CD4-positive, alpha-beta T cell treated with Interleukin-15 for 1 hour (primary cell): Measurements from ENCODE around the gene HS6ST2.

Experiments
- DNase-seq: peaks from one replicate; pipeline ENCODE4 v3.0.0-alpha.2; 2020

The HS6ST2 gene

GRCh38 chrX:132843363-132843762 lies 115.1 kb downstream of the HS6ST2 start:
- no peak for DNase-seq

DNA sequence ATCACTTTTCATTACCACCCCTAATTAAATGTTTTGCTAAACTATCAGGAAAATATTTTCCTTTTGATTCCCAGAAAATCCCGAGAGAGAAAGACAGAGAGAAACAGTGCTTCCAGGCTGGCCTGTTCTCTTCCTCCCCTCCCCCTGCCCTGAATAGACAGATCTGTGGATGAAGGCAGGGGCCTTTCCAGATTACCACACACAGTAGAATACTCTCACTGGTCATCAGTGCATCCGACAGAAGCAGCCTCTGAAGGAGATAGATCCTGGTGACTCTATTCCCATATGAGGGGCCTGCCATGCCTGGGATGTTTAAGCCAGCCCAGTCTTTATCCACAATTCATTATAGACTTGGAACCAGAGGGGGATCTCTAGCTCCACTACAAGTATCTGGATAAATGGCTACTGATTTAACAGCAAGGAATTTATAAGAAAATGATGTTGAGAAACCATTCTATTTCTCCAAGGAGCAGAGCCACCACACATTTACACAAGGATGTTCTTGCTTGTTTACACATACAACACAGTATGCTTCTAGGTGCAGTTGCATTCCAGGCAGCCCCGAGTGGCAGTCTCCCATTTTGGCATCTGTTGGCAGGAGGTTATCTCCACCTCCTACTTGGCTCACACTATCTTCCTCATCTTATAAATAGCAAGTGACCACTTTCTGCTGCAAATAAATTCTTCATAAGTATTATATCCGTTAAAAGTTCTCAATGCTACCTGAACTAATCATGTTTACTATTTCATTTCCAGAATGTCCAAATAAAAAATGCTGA lies 115.8 kb downstream of the HS6ST2 start:
- DNase-seq: no peak

GRCh38 chrX:132837967-132838366 lies 120.5 kb downstream of the HS6ST2 start:
- DNase-seq: no peak

DNA sequence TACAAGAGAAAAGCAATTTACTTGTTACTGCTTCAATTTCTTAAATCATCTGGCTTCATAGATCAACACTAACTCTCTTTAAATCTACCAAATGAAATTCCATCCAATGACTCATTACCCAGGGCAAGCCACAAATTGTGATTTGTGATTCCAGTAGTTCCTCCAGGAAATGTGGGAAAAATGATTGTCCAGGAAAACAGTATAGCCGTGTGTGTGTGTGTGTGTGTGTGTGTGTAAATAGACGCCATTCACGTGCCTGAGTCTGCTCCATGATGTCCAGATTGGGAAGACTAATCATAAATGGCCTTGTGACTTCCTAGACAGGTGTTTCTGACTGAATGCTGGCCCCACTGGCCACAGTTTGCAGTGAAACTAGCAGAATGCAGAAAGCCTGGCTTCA lies 121.3 kb downstream of the HS6ST2 start:
- DNase-seq: no peak

GRCh38 chrX:132836471-132836870 lies 122.0 kb downstream of the HS6ST2 start:
- DNase-seq: no peak

- DNase-seq: no peak
Measured at GRCh38 chrX:132834741-132835140, 123.7 kb downstream of the HS6ST2 start.

- DNase-seq: no peak
Measured at GRCh38 chrX:132834109-132834508, 124.3 kb downstream of the HS6ST2 start.

GRCh38 chrX:132833373-132833772 lies 125.1 kb downstream of the HS6ST2 start:
- DNase-seq: no peak

- no peak for DNase-seq
Measured at GRCh38 chrX:132831336-132831973, 127.0 kb downstream of the HS6ST2 start.

DNA sequence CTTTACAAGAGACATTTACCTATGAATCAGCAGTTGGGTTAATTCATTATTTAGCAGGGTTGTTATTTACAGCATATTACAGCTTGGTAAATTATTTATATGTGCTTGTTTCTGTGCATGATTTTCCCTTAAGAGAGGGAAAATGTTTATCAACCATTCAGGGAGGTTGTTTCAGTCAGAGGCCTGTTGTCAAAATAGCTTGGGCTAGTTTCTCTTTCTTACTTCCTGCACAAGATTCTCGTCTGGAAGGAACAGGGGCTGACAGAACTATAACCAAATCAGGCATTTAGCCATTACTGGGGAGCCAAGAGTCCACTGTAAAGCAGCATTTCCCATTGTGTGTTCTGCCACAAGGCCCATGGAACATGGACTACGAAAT lies 135.8 kb downstream of the HS6ST2 start:
- DNase-seq: no peak

DNA sequence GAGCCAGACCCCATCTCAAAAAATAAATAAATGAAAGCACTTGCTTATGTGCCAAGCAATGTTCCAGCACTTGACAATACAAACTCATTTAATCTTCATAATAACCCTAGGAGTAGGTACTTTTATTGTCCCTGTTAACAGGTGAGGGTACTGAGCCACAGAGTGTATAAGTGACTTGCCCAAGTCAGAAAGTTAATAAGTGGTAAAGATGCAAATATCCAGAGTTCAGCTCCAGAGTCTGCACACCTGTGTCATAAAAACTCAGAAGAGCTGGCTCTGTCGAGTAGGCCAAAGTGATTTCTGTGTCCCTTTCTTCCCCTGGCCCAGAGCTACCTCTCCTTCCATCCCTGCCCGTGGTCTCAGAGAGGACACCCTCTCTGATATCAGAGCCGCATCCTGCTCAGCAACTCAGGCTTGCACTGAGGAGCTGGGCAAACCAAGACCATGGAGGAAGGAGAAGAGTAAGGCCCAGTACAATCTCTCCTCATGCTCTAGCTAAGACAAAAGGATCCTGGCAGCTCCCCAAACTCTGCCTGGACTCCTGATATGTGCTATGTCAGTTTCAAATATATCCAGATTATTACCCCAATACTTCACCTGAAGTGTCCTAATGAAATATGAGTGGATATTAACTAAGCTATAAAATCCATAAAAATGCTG lies 136.3 kb downstream of the HS6ST2 start:
- DNase-seq: no peak

GRCh38 chrX:132820675-132821074 lies 137.8 kb downstream of the HS6ST2 start:
- DNase-seq: no peak

DNA sequence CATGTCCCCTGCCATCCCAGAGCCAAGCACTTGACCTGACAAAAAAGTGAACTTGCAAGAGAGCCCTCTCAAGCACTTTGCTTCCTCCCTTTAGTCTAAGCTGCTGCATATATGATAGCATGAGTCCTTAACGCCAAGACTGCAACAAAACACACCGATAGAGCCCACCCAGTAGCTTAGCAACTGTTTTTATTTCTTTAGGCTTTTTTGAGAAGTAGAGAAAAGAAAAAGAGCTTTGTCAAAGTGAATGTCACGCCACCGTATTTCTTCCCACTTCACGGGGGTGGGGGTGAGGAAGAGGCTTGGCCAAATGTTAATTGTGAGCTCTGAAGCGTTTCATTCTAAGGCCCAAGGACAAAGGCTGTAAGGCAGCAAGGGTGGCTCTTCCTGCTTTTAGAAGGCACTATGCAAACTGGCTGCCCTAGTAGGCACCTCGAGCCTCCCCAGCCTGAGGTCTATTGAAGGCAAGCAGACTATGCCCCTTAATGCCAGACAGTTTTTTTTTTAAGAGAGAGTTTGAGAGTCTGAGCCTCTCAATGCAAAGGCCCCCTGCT lies 138.6 kb downstream of the HS6ST2 start:
- no peak for DNase-seq

- DNase-seq: no peak
Measured at GRCh38 chrX:132818638-132819037, 139.8 kb downstream of the HS6ST2 start.

DNA sequence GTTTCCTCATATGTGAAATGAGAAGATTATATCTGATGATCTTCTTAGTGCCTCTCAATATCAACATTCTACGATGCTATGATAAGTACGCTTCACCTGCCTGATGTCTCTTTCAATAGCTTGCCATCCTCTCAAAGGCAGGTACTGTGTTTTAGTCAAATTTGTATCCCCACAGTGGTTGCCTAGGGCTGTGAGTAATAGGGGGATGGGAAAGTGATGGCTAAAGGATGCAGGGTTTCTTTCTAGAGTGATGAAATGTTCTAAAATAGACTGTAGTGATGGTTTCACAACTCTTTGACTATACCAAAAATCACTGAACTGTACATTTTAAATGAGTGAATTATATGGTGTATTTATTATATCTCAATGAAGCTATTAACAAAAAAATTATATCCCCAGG lies 142.8 kb downstream of the HS6ST2 start:
- no peak for DNase-seq

DNA sequence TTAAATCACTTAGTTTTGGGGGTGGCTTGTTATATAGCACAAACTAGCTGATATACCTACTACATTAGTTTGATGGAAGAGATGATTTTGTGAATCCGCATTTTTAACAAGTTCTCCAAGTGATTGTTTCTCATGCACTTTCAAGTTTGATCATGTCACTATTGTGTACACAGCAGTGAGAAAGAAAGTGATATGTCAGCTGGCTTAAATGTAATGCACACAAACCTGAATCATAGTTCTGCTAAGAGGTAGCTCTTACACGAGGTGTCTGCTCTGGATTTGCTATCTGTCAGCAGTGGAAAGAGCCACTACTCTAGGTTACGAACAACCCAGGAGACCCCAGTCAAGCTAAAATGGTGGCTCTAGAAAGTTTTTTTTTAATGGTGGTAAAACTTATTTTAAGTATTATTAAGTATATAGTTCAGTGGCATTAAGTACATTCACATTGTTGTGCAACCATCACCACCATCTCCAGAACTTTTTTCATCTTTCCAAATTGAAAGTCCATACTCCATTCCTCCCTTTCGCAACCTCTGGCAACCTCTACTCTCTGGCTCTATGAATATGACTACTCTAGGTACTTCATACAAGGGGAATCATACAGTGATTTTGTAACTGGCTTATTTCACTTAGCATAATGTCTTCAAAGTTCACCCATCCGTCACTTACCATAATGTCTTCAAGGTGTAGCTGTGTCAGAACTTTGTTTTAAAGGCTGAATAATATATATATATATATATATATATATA lies 147.3 kb downstream of the HS6ST2 start:
- no peak for DNase-seq

- no peak for DNase-seq
Measured at GRCh38 chrX:132810488-132810887, 147.9 kb downstream of the HS6ST2 start.

DNA sequence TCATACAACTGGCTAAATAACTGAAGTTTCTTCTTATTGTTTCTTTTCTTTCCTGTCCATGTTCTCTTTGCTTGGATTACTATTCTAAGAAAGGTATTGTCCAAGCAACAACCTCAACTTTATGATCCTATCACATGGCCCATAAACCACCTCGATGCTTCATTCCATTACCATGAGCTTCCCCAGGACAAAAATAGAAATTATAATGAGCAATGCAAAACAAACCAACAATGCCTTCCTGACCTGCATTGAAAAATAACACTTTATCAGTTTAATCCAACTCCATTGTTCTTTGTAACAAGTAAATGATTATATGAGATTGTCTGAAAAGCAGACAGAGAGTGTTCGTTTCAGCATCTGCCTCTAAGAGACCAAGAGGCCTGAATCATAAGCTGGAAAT lies 148.8 kb downstream of the HS6ST2 start:
- no peak for DNase-seq

GRCh38 chrX:132807411-132808030 lies 150.9 kb downstream of the HS6ST2 start:
- DNase-seq: no peak

DNA sequence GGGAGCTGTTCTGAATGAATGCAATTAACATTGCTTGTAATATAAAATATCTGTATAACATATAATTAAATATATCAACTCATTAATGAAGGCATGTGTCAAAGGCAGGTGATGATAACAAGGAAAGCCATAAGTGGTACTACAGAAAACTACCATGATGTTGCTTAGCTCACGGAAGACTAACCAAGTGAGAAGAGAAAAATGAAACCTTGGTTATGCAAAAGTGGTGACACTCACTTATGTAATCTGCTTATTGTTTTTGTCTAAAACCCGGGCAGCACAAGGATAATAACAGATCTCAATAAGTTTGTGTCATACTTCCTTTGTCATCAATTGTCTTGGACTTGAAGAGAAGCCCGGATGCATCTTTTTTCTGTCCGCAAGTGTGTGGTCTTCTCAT lies 156.4 kb downstream of the HS6ST2 start:
- no peak for DNase-seq

DNA sequence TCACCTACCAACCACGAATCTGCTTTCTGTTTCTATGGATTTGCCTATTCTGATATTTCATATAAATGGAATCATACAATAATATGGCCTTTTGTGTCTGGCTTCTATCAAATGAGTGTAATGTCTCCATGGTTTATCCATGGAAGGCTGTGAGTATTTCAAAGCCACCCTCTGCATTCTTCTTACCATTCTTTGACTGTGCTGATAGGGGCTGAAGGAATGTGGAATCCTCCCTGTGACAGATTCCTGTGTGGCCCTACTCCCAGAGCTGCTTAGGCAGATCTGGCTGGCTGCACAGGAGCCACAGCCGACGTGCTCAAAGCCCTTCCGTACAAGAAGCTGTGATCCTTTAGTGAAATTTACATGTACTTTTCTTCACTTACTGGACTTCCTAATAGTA lies 163.2 kb downstream of the HS6ST2 start:
- no peak for DNase-seq

DNA sequence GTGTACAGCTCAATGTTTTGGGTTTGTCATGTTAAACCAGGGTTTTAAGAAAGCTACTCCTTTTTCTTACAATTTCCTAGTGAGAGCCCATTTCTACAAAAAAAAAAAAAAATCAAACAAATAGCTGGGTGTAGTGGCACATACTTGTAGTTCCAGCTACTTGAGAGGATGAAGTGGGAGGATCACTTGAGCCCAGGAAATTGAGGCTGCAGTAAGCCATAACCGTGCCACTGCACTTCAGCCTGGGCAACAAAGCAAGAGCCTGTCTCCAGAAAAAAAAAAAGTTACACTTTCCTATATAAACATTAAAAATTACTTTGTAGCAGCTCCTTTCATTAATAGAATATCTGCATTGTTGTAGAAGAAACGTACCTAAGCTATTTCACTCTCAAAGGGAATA lies 166.7 kb downstream of the HS6ST2 start:
- DNase-seq: no peak

DNA sequence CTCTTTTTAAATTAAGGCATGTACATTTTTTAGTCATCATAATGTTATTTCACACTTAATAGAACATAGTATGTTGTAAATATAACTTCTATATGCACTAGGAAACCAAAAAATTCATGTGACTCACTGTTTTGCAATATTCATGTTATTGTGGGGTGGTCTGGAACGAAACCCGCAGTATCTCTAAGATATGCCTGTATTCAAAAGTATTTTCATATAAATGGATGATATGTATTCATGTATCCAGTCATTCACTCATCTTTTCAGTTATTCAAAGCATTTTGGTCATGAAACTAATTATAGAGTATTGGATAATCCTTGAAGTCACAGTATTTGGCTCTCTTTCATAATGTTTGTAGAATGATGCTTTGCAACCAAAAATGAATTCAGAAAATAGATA lies 168.1 kb downstream of the HS6ST2 start:
- no peak for DNase-seq
